Glutamatergic neuron (in vitro differentiated cells): Measurements from ENCODE around the gene RTN4. TPM values are rescaled to one million over a fixed set of nuclear protein-coding genes. Genes with fewer than 3 reads are reported as not detected.
"Not testable (repeated sequence)": the region's sequence is repeated elsewhere in the genome, so short reads cannot be mapped to it uniquely, and the experiment has no call there.

Source experiments
- DNase-seq: peaks from one replicate; pipeline ENCODE4 v3.0.0; 2022
- H3K27ac Mint-ChIP-seq: one replicate; pipeline ENCODE4 v1.8.0; 2020; ENCODE audit warnings: mild to moderate bottlenecking, mixed read lengths, inconsistent platforms; ENCODE audit not compliant: unreplicated experiment
- H3K27me3 Mint-ChIP-seq: one replicate; pipeline ENCODE4 v1.8.0; 2020; ENCODE audit warnings: mild to moderate bottlenecking, moderate library complexity, mixed read lengths, inconsistent platforms; ENCODE audit not compliant: unreplicated experiment
- H3K36me3 Mint-ChIP-seq: one replicate; pipeline ENCODE4 v1.8.0; 2020; ENCODE audit warnings: mild to moderate bottlenecking, mixed read lengths, inconsistent platforms; ENCODE audit not compliant: unreplicated experiment
- H3K4me1 Mint-ChIP-seq: one replicate; pipeline ENCODE4 v1.8.0; 2020; ENCODE audit warnings: mild to moderate bottlenecking, low read depth, mixed read lengths, inconsistent platforms; ENCODE audit not compliant: unreplicated experiment
- H3K4me3 Mint-ChIP-seq: one replicate; pipeline ENCODE4 v1.8.0; 2020; ENCODE audit warnings: mild to moderate bottlenecking, mixed read lengths, inconsistent platforms; ENCODE audit not compliant: unreplicated experiment
- H3K9me3 Mint-ChIP-seq: one replicate; pipeline ENCODE4 v1.8.0; 2020; ENCODE audit warnings: mild to moderate bottlenecking, moderate library complexity, mixed read lengths, inconsistent platforms; ENCODE audit not compliant: unreplicated experiment
- total RNA-seq: library from RNA; stranded (reverse); fragmentation: NEBNext Ultra II Directional; extraction: Animal tissue kit (Norgen Biotek cat#: 25700); gene quantifications from one replicate; pipeline ENCODE4 v1.2.1, GENCODE V29; 2021; ENCODE audit not compliant: unreplicated experiment
- TF ChIP-seq, protein P1 (sequence below): fragments of 200-600 bp; sonication (generic); IDR thresholded peaks from one replicate; pipeline ENCODE4 v1.5.0; 2021; ENCODE audit not compliant: partially characterized antibody, unreplicated experiment

Gene RTN4
- total RNA-seq, 1 donor from 2014 or later: 772 TPM

DNA sequence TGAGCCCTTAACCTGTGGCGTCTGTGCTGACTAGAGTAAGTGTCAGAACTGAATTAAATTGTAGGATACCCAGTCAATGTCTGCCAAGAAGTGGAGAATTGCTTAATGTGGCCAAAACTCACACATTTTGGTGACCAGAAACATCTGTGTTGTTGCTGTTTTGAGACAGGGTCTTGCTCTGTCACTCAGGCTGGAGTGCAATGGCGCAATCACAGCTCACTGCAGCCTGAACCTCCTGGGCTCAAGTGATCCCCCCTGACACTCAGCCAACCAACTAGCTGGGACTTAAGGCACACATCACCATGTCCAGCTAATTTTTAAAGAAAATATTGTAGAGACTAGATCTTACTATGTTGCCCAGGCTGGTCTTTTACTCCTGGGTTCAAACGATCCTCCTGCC, 34.4 kb upstream of the RTN4 start:
- Mint-ChIP-seq H3K4me3 (no peak overlapping the region), H3K9me3 (no peaks in the 10 kb centered on the region), H3K36me3 (no peaks in the 10 kb centered on the region), H3K4me1 (peaks cover 2% of the 10 kb centered on the region), H3K27me3 (no peaks in the 10 kb centered on the region), H3K27ac (no peak overlapping the region)
- no peak for DNase-seq
- TF ChIP-seq, protein P1, sequence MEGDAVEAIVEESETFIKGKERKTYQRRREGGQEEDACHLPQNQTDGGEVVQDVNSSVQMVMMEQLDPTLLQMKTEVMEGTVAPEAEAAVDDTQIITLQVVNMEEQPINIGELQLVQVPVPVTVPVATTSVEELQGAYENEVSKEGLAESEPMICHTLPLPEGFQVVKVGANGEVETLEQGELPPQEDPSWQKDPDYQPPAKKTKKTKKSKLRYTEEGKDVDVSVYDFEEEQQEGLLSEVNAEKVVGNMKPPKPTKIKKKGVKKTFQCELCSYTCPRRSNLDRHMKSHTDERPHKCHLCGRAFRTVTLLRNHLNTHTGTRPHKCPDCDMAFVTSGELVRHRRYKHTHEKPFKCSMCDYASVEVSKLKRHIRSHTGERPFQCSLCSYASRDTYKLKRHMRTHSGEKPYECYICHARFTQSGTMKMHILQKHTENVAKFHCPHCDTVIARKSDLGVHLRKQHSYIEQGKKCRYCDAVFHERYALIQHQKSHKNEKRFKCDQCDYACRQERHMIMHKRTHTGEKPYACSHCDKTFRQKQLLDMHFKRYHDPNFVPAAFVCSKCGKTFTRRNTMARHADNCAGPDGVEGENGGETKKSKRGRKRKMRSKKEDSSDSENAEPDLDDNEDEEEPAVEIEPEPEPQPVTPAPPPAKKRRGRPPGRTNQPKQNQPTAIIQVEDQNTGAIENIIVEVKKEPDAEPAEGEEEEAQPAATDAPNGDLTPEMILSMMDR: no peak

DNA sequence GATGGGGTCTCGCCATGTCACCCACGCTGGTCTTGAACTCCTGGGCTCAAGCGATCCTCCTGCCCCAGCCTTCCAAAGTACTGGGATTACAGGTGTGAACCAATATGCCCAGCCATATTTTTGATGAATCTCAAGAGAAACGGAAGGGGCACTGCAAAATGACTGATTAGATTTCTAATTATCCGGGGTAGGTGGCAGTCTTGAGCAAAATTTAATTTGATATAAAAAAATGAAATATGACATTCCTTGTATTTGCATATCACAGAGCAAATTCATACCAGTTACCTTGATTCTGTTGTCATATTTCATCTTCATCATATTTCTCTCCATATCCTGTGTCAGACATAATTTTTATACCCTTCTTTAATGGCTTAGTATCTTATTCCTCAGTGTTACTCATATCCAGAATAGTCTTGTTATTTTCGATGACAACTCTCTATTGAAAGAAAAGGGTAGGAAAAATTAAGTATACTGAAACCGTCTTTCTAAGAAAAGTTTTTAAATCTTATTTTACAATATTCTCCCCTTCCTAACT, 30.0 kb upstream of the RTN4 start:
- no peak overlapping the region for H3K4me3 Mint-ChIP-seq
- H3K36me3 Mint-ChIP-seq: peaks cover 15% of the 10 kb centered on the region
- TF ChIP-seq, protein P1: no peak
- H3K4me1 Mint-ChIP-seq: no peaks in the 10 kb centered on the region
- no peak overlapping the region for H3K27ac Mint-ChIP-seq
- H3K9me3 Mint-ChIP-seq: no peaks in the 10 kb centered on the region
- H3K27me3 Mint-ChIP-seq: peaks cover 1% of the 10 kb centered on the region
- no peak for DNase-seq

DNA sequence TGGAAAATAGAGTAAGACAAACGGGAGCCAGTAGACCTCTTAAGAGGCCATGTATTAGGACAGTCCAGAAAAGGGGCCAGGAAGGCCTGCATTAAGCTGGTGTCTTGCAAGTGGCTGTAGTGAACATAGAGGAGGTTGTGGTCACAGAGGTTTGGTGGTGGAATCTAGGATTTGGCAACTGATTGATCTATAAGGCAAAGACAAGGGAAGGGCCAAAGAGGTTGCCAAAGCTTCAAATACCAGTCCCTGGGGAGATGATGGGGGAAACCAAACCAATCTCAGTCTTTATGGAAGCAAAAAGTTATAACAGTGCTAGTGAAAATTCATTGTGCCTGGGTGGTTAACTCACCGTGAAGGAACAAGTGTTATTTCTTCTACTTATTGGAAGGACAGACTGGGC, 28.7 kb upstream of the RTN4 start:
- DNase-seq: no peak
- Mint-ChIP-seq H3K4me3 (no peak overlapping the region), H3K36me3 (peaks cover 15% of the 10 kb centered on the region), H3K27me3 (peaks cover 1% of the 10 kb centered on the region), H3K9me3 (no peaks in the 10 kb centered on the region), H3K4me1 (no peaks in the 10 kb centered on the region), H3K27ac (no peak overlapping the region)
- TF ChIP-seq, protein P1: no peak

DNA sequence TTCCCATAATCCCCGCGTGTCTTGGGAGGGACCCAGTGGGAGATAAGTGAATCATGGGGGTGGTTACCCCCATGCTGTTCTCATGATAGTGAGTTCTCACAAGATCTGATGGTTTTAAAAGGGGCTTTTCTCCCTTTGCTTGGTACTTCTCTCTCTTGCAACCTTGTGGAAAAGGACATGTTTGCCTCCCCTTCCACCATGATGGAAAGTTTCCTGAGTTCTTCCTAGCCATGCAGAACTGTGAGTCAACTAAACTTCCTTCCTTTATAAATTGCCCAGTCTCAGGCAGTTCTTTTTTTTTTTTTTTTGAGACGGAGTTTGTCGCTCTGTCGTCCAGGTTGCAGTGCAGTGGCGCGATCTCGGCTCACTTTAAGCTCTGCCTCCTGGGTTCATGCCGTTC, 26.5 kb upstream of the RTN4 start:
- TF ChIP-seq, protein P1: no peak
- no peak overlapping the region for H3K4me3 Mint-ChIP-seq
- H3K9me3 Mint-ChIP-seq: no peaks in the 10 kb centered on the region
- H3K27ac Mint-ChIP-seq: no peak overlapping the region
- DNase-seq: no peak
- H3K36me3 Mint-ChIP-seq: peaks cover 15% of the 10 kb centered on the region
- peaks cover 1% of the 10 kb centered on the region for H3K4me1 Mint-ChIP-seq
- H3K27me3 Mint-ChIP-seq: peaks cover 1% of the 10 kb centered on the region

DNA sequence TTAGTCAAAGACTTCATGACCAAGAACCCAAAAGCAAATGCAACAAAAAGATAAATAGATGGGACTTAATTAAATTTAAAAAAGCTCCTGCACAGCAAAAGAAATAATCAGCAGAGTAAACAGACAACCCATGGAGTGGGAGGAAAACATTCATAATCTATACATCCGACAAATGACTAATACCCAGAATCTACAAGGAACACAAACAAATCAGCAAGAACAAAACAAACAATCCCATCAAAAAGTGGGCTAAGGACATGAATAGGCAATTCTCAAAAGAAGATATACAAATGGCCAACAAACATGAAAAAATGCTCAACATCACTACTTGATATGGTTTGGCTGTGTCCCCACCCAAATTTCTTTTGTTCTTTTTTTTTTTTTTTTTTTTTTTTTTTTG, 25.8 kb upstream of the RTN4 start:
- not testable (repeated sequence) for H3K4me1 Mint-ChIP-seq, H3K9me3 Mint-ChIP-seq, H3K4me3 Mint-ChIP-seq, H3K27ac Mint-ChIP-seq, DNase-seq, H3K27me3 Mint-ChIP-seq
- peaks cover 15% of the 10 kb centered on the region for H3K36me3 Mint-ChIP-seq
